ENCODE measurements around the gene REV3L.
"Not testable (repeated sequence)": the region's sequence is repeated elsewhere in the genome, so short reads cannot be mapped to it uniquely, and the experiment has no call there.

DNA sequence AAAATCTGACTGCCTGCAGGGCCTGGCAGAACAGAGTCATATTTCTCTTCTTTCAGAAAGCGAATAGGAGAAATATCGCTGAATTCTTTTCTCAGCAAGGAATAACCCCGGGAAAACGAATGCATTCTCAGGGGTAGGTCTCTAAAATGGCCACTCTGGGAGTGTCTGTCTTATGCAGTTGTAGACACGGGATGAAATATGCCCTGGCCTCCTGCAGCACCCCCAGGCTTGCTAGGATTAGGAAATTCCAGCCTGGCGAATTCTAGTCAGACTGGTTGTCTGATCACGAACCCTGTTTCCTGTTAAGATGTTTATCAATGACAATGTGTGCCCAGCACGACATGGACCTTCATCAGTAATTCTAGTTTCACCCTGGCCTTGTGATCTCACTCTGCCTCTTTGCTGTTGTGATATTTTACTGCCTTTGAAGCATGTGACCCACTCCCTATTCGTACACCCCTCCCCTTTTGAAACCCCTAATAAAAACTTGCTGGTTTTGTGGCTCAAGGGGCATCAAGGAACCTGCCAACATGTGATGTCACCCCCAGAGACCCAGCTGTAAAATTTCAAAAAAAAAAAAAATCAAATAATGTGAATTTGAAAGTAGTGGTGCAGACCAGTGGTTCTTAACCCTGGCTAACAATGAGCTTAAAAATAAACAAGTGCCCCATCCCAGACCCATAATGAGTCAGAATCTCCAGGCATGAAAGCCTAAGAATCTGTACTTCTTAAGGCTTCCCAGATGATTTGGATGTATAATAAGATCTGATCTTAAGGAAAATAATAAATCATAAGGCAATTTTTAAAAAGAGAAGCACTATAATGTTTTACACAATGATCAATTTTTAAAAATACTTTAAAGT lies 181.8 kb downstream of the REV3L start:
- TF ChIP-seq POLR2A (IDR thresholded peaks at IDR 0.05; ENCODE audit: low read depth, low read length); POLR2AphosphoS5 (IDR thresholded peaks at IDR 0.05; ENCODE audit: low read depth, low read length); TAF1 (IDR thresholded peaks at IDR 0.05; ENCODE audit: low read depth, low read length); SPI1 (IDR thresholded peaks at IDR 0.05; ENCODE audit: low read depth, low read length); POU2F2 (IDR thresholded peaks at IDR 0.05; ENCODE audit: low read depth, low read length); PAX5 (IDR thresholded peaks at IDR 0.05; ENCODE audit: insufficient read depth, low read length, severe bottlenecking): not testable (repeated sequence)
